ENCODE data around the gene SCYL2.
"Not testable (repeated sequence)": the region's sequence is repeated elsewhere in the genome, so short reads cannot be mapped to it uniquely, and the experiment has no call there.

Gene SCYL2

GRCh38 chr12:100332852-100333251 is 65.9 kb downstream of the SCYL2 start:
- no peak overlapping the region for H3K4me3 ChIP-seq (ENCODE audit: low read depth in 1 of 2, low read length in 2 of 2)
- H3K9me3 ChIP-seq (ENCODE audit: control insufficient read depth in 1 of 2, low read length in 2 of 2), result no peaks in the 10 kb centered on the region
- H3K4me1 ChIP-seq (ENCODE audit: control insufficient read depth in 1 of 2, insufficient read depth in 2 of 2, low read length in 2 of 2), result peaks cover 0 to 7% of the 10 kb centered on the region in 2 donors
- H3K36me3 ChIP-seq (ENCODE audit: control insufficient read depth in 1 of 2, insufficient read depth in 2 of 2, low read length in 2 of 2), result peaks cover 46 to 49% of the 10 kb centered on the region in 2 donors
- H3K27ac ChIP-seq (ENCODE audit: low read length), result no peak overlapping the region
- no peaks in the 10 kb centered on the region for H3K27me3 ChIP-seq (ENCODE audit: low read depth, low read length)

- no peak overlapping the region for H3K27ac ChIP-seq (ENCODE audit: low read length)
- no peaks in the 10 kb centered on the region for H3K9me3 ChIP-seq (ENCODE audit: control insufficient read depth in 1 of 2, low read length in 2 of 2)
- H3K4me3 ChIP-seq (ENCODE audit: low read depth in 1 of 2, low read length in 2 of 2), result no peak overlapping the region
- peaks cover 0 to 2% of the 10 kb centered on the region in 2 donors for H3K4me1 ChIP-seq (ENCODE audit: control insufficient read depth in 1 of 2, insufficient read depth in 2 of 2, low read length in 2 of 2)
- no peaks in the 10 kb centered on the region for H3K27me3 ChIP-seq (ENCODE audit: low read depth, low read length)
- peaks cover 37 to 41% of the 10 kb centered on the region in 2 donors for H3K36me3 ChIP-seq (ENCODE audit: control insufficient read depth in 1 of 2, insufficient read depth in 2 of 2, low read length in 2 of 2)
Measured at GRCh38 chr12:100337299-100337698, 70.3 kb downstream of the SCYL2 start.

GRCh38 chr12:100337727-100338126 is 70.8 kb downstream of the SCYL2 start:
- Histone ChIP-seq H3K27ac (ENCODE audit: low read length) (no peak overlapping the region), H3K27me3 (ENCODE audit: low read depth, low read length) (no peaks in the 10 kb centered on the region), H3K4me3 (ENCODE audit: low read depth in 1 of 2, low read length in 2 of 2) (no peak overlapping the region), H3K9me3 (ENCODE audit: control insufficient read depth in 1 of 2, low read length in 2 of 2) (no peaks in the 10 kb centered on the region), H3K4me1 (ENCODE audit: control insufficient read depth in 1 of 2, insufficient read depth in 2 of 2, low read length in 2 of 2) (no peaks in the 10 kb centered on the region), H3K36me3 (ENCODE audit: control insufficient read depth in 1 of 2, insufficient read depth in 2 of 2, low read length in 2 of 2) (peaks cover 41 to 42% of the 10 kb centered on the region in 2 donors)

GRCh38 chr12:100339071-100339470 is 72.1 kb downstream of the SCYL2 start:
- peaks cover 29 to 37% of the 10 kb centered on the region in 2 donors for H3K36me3 ChIP-seq (ENCODE audit: control insufficient read depth in 1 of 2, insufficient read depth in 2 of 2, low read length in 2 of 2)

GRCh38 chr12:100342897-100343296 is 75.9 kb downstream of the SCYL2 start:
- not testable (repeated sequence) for H3K4me1 ChIP-seq (ENCODE audit: control insufficient read depth in 1 of 2, insufficient read depth in 2 of 2, low read length in 2 of 2); H3K4me3 ChIP-seq (ENCODE audit: low read depth in 1 of 2, low read length in 2 of 2); H3K27me3 ChIP-seq (ENCODE audit: low read depth, low read length); H3K9me3 ChIP-seq (ENCODE audit: control insufficient read depth in 1 of 2, low read length in 2 of 2); H3K27ac ChIP-seq (ENCODE audit: low read length)
- peaks cover 10 to 20% of the 10 kb centered on the region in 2 donors for H3K36me3 ChIP-seq (ENCODE audit: control insufficient read depth in 1 of 2, insufficient read depth in 2 of 2, low read length in 2 of 2)

More at GRCh38 chr12:100339071-100339470, 72.1 kb downstream of the SCYL2 start:
- Histone ChIP-seq H3K4me1 (ENCODE audit: control insufficient read depth in 1 of 2, insufficient read depth in 2 of 2, low read length in 2 of 2) (no peaks in the 10 kb centered on the region), H3K27ac (ENCODE audit: low read length) (no peak overlapping the region), H3K27me3 (ENCODE audit: low read depth, low read length) (no peaks in the 10 kb centered on the region), H3K9me3 (ENCODE audit: control insufficient read depth in 1 of 2, low read length in 2 of 2) (no peaks in the 10 kb centered on the region), H3K4me3 (ENCODE audit: low read depth in 1 of 2, low read length in 2 of 2) (no peak overlapping the region)

GRCh38 chr12:100344351-100344750 is 77.4 kb downstream of the SCYL2 start:
- not testable (repeated sequence) for H3K27ac ChIP-seq (ENCODE audit: low read length); H3K4me3 ChIP-seq (ENCODE audit: low read depth in 1 of 2, low read length in 2 of 2)

GRCh38 chr12:100345020-100345767 is 78.2 kb downstream of the SCYL2 start:
- Histone ChIP-seq H3K27me3 (ENCODE audit: low read depth, low read length) (no peaks in the 10 kb centered on the region), H3K4me1 (ENCODE audit: control insufficient read depth in 1 of 2, insufficient read depth in 2 of 2, low read length in 2 of 2) (no peaks in the 10 kb centered on the region), H3K36me3 (ENCODE audit: control insufficient read depth in 1 of 2, insufficient read depth in 2 of 2, low read length in 2 of 2) (peaks cover 5 to 6% of the 10 kb centered on the region in 2 donors), H3K27ac (ENCODE audit: low read length) (no peak overlapping the region), H3K4me3 (ENCODE audit: low read depth in 1 of 2, low read length in 2 of 2) (no peak overlapping the region), H3K9me3 (ENCODE audit: control insufficient read depth in 1 of 2, low read length in 2 of 2) (no peaks in the 10 kb centered on the region)

More at GRCh38 chr12:100344351-100344750, 77.4 kb downstream of the SCYL2 start:
- not testable (repeated sequence) for H3K9me3 ChIP-seq (ENCODE audit: control insufficient read depth in 1 of 2, low read length in 2 of 2); H3K27me3 ChIP-seq (ENCODE audit: low read depth, low read length); H3K4me1 ChIP-seq (ENCODE audit: control insufficient read depth in 1 of 2, insufficient read depth in 2 of 2, low read length in 2 of 2)
- H3K36me3 ChIP-seq (ENCODE audit: control insufficient read depth in 1 of 2, insufficient read depth in 2 of 2, low read length in 2 of 2), result peaks cover 6 to 10% of the 10 kb centered on the region in 2 donors

GRCh38 chr12:100346660-100347059 is 79.7 kb downstream of the SCYL2 start:
- H3K4me3 ChIP-seq (ENCODE audit: low read depth in 1 of 2, low read length in 2 of 2), result no peak overlapping the region
- H3K36me3 ChIP-seq (ENCODE audit: control insufficient read depth in 1 of 2, insufficient read depth in 2 of 2, low read length in 2 of 2), result peaks cover 5 to 6% of the 10 kb centered on the region in 2 donors
- no peaks in the 10 kb centered on the region for H3K9me3 ChIP-seq (ENCODE audit: control insufficient read depth in 1 of 2, low read length in 2 of 2)
- no peak overlapping the region for H3K27ac ChIP-seq (ENCODE audit: low read length)
- no peaks in the 10 kb centered on the region for H3K4me1 ChIP-seq (ENCODE audit: control insufficient read depth in 1 of 2, insufficient read depth in 2 of 2, low read length in 2 of 2)
- no peaks in the 10 kb centered on the region for H3K27me3 ChIP-seq (ENCODE audit: low read depth, low read length)

- Histone ChIP-seq H3K9me3 (ENCODE audit: control insufficient read depth in 1 of 2, low read length in 2 of 2) (no peaks in the 10 kb centered on the region), H3K4me3 (ENCODE audit: low read depth in 1 of 2, low read length in 2 of 2) (no peak overlapping the region), H3K27ac (ENCODE audit: low read length) (no peak overlapping the region), H3K4me1 (ENCODE audit: control insufficient read depth in 1 of 2, insufficient read depth in 2 of 2, low read length in 2 of 2) (no peaks in the 10 kb centered on the region), H3K27me3 (ENCODE audit: low read depth, low read length) (no peaks in the 10 kb centered on the region), H3K36me3 (ENCODE audit: control insufficient read depth in 1 of 2, insufficient read depth in 2 of 2, low read length in 2 of 2) (no peaks in the 10 kb centered on the region)
Measured at GRCh38 chr12:100348657-100349454, 81.9 kb downstream of the SCYL2 start.

- H3K36me3 ChIP-seq (ENCODE audit: control insufficient read depth in 1 of 2, insufficient read depth in 2 of 2, low read length in 2 of 2), result no peaks in the 10 kb centered on the region
- no peaks in the 10 kb centered on the region for H3K27me3 ChIP-seq (ENCODE audit: low read depth, low read length)
- no peaks in the 10 kb centered on the region for H3K9me3 ChIP-seq (ENCODE audit: control insufficient read depth in 1 of 2, low read length in 2 of 2)
- no peaks in the 10 kb centered on the region for H3K4me1 ChIP-seq (ENCODE audit: control insufficient read depth in 1 of 2, insufficient read depth in 2 of 2, low read length in 2 of 2)
- no peak within 1 kb of the TSS for H3K4me3 ChIP-seq (ENCODE audit: low read depth in 1 of 2, low read length in 2 of 2)
- H3K27ac ChIP-seq (ENCODE audit: low read length), result no peak within 1 kb of the TSS
Measured at GRCh38 chr12:100356644-100357223, 89.8 kb downstream of the SCYL2 start, which contains the start of gene SLC17A8. SLC17A8 (plus strand) TSS chr12:100357074; CDS start chr12:100357392, 318 bp downstream.

- H3K27me3 ChIP-seq (ENCODE audit: low read depth, low read length), result no peaks in the 10 kb centered on the region
- no peak overlapping the region for H3K4me3 ChIP-seq (ENCODE audit: low read depth in 1 of 2, low read length in 2 of 2)
- H3K9me3 ChIP-seq (ENCODE audit: control insufficient read depth in 1 of 2, low read length in 2 of 2), result no peaks in the 10 kb centered on the region
- no peaks in the 10 kb centered on the region for H3K36me3 ChIP-seq (ENCODE audit: control insufficient read depth in 1 of 2, insufficient read depth in 2 of 2, low read length in 2 of 2)
- H3K4me1 ChIP-seq (ENCODE audit: control insufficient read depth in 1 of 2, insufficient read depth in 2 of 2, low read length in 2 of 2), result no peaks in the 10 kb centered on the region
- no peak overlapping the region for H3K27ac ChIP-seq (ENCODE audit: low read length)
Measured at GRCh38 chr12:100359248-100359647, 92.3 kb downstream of the SCYL2 start.
